Activated CD8-positive, alpha-beta memory T cell treated with anti-CD3 and anti-CD28 coated beads, Interleukin-2, amount 10 ng/mL, durations not matched to agents 7 days and 5 days (primary cell): ENCODE measurements around the gene TFR2. TPM values are rescaled to one million over a fixed set of nuclear protein-coding genes. Genes with fewer than 3 reads are reported as not detected.

Experiments
- ATAC-seq: fragments of 150-1000 bp; cut with Tn5 transposase; one replicate; pipeline ENCODE4 v1.10.0; 2021; ENCODE audit warnings: moderate library complexity
- CTCF ChIA-PET: fragments of 350-600 bp; sonication (Branson Sonifier 250); formaldehyde crosslinking; loops from one replicate; lab custom pipeline; 2021; ENCODE audit warnings: antibody characterized with exemption; lab: Charles Lee
- DNase-seq: peaks from one replicate; pipeline ENCODE4 v3.0.0-alpha.2; 2020
- H3K27ac Mint-ChIP-seq: one replicate; pipeline ENCODE4 v1.8.0; 2021; ENCODE audit warnings: mild to moderate bottlenecking, mixed read lengths
- H3K27me3 Mint-ChIP-seq: one replicate; pipeline ENCODE4 v1.8.0; 2021; ENCODE audit warnings: mixed read lengths
- H3K36me3 Mint-ChIP-seq: one replicate; pipeline ENCODE4 v1.8.0; 2021; ENCODE audit warnings: mild to moderate bottlenecking, mixed read lengths
- H3K4me1 Mint-ChIP-seq: one replicate; pipeline ENCODE4 v1.8.0; 2021; ENCODE audit warnings: mixed read lengths
- H3K4me3 Mint-ChIP-seq: one replicate; pipeline ENCODE4 v1.8.0; 2021; ENCODE audit warnings: mild to moderate bottlenecking, moderate library complexity, mixed read lengths
- H3K9me3 Mint-ChIP-seq: one replicate; pipeline ENCODE4 v1.8.0; 2022; ENCODE audit warnings: low read depth, mixed read lengths
- total RNA-seq, 2 experiments: library from RNA; stranded (reverse); gene quantifications; one replicate each; pipeline ENCODE4 v1.2.3, GENCODE V29; 2021

TFR2 gene
- total RNA-seq, 2 experiments from 2014 or later: 11.1 to 18.6 TPM

DNA sequence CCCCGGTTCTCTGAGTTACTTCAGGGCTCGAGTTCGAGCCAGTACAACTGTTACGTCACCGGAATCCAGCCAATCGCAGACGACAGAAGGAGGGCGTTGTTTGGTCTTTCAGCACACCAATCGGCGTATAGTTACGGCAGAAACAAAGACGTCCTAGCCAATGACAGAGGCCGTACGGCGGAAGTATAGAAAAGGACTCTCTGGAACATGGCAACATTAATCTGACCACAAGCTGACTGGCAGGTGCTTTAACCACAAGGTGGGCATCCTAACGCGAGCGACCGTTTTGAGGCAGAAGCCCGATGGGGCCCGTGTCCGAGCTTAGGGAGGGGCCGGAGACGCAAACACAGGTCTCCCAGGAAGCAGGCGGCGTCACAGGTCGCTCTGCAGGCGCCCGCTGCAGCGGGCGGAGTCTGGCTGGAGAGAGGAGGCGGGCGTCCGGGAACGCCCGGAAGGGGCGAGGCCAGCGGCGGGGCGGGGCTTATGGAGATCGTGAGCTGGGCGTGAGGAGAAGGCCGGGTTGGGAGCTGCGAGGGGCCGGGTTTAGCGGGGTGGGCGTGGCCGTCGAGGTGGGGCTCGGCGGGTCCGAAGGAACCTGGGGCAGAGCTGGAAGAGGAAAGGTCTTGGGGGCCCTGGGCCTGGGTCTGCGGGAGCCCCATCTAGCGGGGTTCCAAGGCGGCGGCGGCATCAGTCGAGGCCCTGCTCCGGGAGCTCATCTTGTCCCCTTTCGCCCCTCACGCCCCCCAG lies 29.2 kb downstream of the TFR2 start, which contains the start of gene MOSPD3:
MOSPD3 (plus strand) TSS at position 558 of the 747 bp plus-strand sequence. CDS start 252 bp downstream, outside the sequence.
- H3K9me3 Mint-ChIP-seq: no peaks in the 10 kb centered on the region
- no peaks in the 10 kb centered on the region for H3K27me3 Mint-ChIP-seq
- peaks cover 2% of the 10 kb centered on the region for H3K36me3 Mint-ChIP-seq
- peak; percentile 99 for DNase-seq
- H3K4me3 Mint-ChIP-seq: peak within 1 kb of the TSS; percentile 87
- peak within 1 kb of the TSS; percentile 100 for H3K27ac Mint-ChIP-seq
- CTCF ChIA-PET: interaction anchor here (0.7 to 5.3 kb wide), 22 partner anchors 9 to 204 kb away, joined by 3 to 49 read pairs (median 5); partner anchors contain the start of genes FBXO24, GIGYF1, LRCH4 and MEPCE
- peak; percentile 95 for ATAC-seq
- peaks cover 22% of the 10 kb centered on the region for H3K4me1 Mint-ChIP-seq

DNA sequence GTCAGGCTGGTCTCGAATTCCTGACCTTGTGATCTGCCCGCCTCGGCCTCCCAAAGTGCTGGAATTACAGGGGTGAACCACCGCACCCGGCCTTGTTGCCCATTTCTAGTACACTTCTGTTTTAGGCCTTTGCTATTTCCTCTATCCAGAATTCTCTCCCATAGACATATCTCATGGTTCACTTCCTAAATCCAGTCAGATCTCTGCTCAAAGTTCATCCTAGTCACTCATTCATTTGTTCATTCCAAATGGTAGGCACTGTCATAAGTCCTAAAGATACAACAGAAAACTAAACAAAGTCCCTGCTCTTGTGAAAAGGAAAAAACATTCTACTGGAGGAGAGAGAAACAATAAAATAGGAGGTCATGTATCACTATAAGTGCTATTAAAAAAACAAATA lies 31.4 kb downstream of the TFR2 start:
- Mint-ChIP-seq H3K4me1 (peaks cover 34% of the 10 kb centered on the region), H3K27me3 (peaks cover 5% of the 10 kb centered on the region), H3K36me3 (peaks cover 2% of the 10 kb centered on the region), H3K27ac (no peak overlapping the region), H3K4me3 (no peak overlapping the region), H3K9me3 (no peaks in the 10 kb centered on the region)
- CTCF ChIA-PET: no interaction called here
- DNase-seq (no peak), ATAC-seq (no peak)

DNA sequence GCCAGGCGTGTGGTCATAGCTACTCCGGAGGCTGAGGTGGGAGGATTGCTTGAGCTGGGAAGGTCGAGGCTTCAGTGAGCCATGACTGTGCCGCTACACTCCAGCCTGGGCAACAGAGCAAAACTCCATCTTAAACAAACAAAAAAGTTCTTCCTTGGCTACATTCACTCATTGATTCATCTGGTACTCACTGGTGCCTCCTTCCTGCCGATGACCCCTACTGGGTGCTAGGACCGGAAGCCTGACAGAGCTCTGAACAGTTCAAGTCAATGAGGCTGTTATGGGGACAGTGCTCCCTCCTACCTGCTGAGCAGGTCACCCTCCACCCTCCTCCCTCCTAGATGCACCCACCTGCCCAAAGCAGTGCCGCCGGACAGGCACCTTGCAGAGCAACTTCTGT lies 34.2 kb downstream of the TFR2 start:
- Mint-ChIP-seq H3K36me3 (no peaks in the 10 kb centered on the region), H3K4me3 (no peak overlapping the region), H3K9me3 (no peaks in the 10 kb centered on the region), H3K27ac (no peak overlapping the region), H3K27me3 (peaks cover 5% of the 10 kb centered on the region), H3K4me1 (peaks cover 29% of the 10 kb centered on the region)
- DNase-seq: no peak
- no peak for ATAC-seq
- CTCF ChIA-PET: interaction anchor here (0.7 to 5.0 kb wide), 8 partner anchors 16 to 245 kb away, joined by 3 to 41 read pairs (median 4); partner anchors contain the start of genes FBXO24, GIGYF1, LRCH4 and SLC12A9

GRCh38 chr7:100606313-100606712 lies 35.0 kb downstream of the TFR2 start:
- no peaks in the 10 kb centered on the region for H3K36me3 Mint-ChIP-seq
- H3K4me1 Mint-ChIP-seq: peaks cover 25% of the 10 kb centered on the region
- no peak overlapping the region for H3K4me3 Mint-ChIP-seq
- H3K9me3 Mint-ChIP-seq: no peaks in the 10 kb centered on the region
- CTCF ChIA-PET: interaction anchor here (0.7 to 5.0 kb wide), 8 partner anchors 18 to 246 kb away, joined by 3 to 41 read pairs (median 4); partner anchors contain the start of genes FBXO24, GIGYF1, LRCH4 and SLC12A9
- peaks cover 5% of the 10 kb centered on the region for H3K27me3 Mint-ChIP-seq
- no peak overlapping the region for H3K27ac Mint-ChIP-seq
- DNase-seq (no peak), ATAC-seq (no peak)

DNA sequence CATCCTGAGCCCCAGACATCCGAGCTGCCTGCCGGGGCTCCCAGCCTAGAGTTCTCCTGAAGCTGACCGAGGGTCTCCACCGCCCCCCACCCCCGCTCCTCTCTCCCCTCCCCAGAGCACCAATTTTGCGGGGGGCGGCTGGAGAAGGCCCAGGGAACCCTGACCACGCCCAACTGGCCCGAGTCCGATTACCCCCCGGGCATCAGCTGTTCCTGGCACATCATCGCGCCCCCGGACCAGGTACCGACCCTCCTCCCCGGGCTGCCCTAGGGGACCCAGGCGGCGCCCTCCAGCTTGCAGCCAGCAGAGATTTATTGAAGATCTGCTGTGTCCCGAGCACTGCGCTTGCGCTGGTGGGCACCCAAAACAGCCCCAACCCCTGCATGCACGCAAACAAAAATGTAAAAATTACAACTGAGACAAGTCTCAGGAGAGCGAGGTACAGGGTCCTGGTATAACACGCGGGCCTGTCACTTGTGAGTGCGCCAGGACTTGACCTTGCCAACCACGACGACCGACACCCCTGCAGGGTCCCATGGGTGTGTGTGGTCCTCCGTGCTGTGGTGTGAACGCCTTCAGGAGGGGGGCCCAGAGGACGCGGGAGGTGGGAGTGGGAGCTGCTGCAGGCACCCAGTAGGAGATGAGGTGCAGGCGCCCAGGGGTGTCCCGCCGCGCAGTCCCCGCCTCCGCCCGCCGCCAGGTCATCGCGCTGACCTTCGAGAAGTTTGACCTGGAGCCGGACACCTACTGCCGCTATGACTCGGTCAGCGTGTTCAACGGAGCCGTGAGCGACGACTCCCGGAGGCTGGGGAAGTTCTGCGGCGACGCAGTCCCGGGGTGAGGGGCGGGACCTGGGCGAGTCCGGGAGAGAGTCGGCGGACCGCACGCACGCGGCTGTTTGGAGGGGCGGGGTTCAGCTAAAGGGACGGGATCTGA lies 36.1 kb downstream of the TFR2 start:
- peak overlapping the region; percentile 86 for H3K4me3 Mint-ChIP-seq
- H3K36me3 Mint-ChIP-seq: no peaks in the 10 kb centered on the region
- no peaks in the 10 kb centered on the region for H3K9me3 Mint-ChIP-seq
- peak; percentile 58 for DNase-seq
- peaks cover 5% of the 10 kb centered on the region for H3K27me3 Mint-ChIP-seq
- ATAC-seq: peak; percentile 9
- H3K27ac Mint-ChIP-seq: peak overlapping the region; percentile 63
- CTCF ChIA-PET: interaction anchor here (0.5 to 5.0 kb wide), 11 partner anchors 20 to 128 kb away, joined by 3 to 41 read pairs (median 4); partner anchors contain the start of genes FBXO24, GIGYF1, LRCH4 and POP7
- H3K4me1 Mint-ChIP-seq: peaks cover 21% of the 10 kb centered on the region

DNA sequence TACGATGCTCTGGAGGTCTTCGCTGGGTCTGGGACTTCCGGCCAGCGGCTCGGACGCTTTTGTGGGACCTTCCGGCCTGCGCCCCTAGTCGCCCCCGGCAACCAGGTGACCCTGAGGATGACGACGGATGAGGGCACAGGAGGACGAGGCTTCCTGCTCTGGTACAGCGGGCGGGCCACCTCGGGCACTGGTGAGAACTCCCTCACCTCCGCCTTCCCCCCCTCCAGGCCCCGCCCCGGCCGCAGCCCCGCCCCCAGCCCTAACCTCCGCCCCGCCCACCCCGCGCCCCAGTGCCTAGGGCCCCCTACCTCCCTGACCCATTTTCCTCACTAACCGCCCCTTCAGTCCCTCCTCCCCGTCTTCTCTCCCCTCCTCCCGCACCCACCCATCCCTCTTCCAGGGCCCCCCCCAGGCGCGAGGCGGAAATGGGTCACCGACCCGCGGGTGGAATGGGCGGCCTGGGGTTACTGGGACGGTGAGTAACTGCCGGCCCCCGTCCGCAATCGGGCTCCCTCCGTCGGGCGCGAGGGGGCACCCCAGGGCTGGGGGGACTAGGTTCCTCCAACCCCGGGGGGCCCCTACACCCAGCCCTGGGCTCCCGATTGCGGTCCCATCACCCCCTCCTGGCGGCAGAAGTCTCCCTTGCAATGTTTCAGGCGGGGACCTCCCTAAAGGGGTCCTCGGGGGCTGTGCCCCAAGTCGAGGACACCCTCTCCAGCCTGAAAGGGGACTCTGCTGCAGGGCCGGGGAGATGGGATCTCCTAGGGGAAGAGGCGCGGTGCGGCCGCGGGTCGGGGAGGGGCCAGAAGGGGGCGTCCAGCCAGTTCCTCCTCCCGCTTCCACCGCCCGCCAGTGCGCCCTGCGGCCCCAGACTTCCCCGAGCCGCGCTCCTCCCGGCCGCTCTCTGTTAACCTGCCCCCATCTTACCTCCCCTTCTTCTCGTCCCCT lies 37.0 kb downstream of the TFR2 start:
- H3K36me3 Mint-ChIP-seq: no peaks in the 10 kb centered on the region
- peak overlapping the region; percentile 93 for H3K27ac Mint-ChIP-seq
- peaks cover 5% of the 10 kb centered on the region for H3K27me3 Mint-ChIP-seq
- CTCF ChIA-PET: interaction anchor here (0.5 to 5.0 kb wide), 14 partner anchors 16 to 127 kb away, joined by 3 to 41 read pairs (median 3); partner anchors contain the start of genes FBXO24, GIGYF1, GNB2 and LRCH4
- DNase-seq: peak; percentile 91
- peak; percentile 78 for ATAC-seq
- H3K4me3 Mint-ChIP-seq: peak overlapping the region; percentile 86
- no peaks in the 10 kb centered on the region for H3K9me3 Mint-ChIP-seq
- peaks cover 23% of the 10 kb centered on the region for H3K4me1 Mint-ChIP-seq

DNA sequence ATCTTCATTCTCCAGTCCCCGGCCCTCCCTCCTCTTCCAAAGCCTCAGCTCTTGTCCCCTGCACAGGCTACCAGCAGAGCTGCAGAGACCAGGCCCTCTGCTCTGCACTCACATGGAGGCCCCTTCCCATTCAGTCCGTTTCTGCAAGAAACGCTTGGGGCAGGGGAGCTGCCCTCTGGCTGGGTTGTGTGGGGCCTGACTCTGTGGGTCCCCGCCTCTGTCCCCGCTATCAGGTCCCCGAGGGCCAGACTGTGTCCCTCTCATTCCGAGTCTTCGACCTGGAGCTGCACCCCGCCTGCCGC lies 37.7 kb downstream of the TFR2 start:
- Mint-ChIP-seq H3K27me3 (peaks cover 5% of the 10 kb centered on the region), H3K9me3 (no peaks in the 10 kb centered on the region), H3K4me1 (peaks cover 24% of the 10 kb centered on the region), H3K36me3 (no peaks in the 10 kb centered on the region), H3K4me3 (peak overlapping the region; percentile 86), H3K27ac (peak overlapping the region; percentile 93)
- no peak for ATAC-seq
- CTCF ChIA-PET: interaction anchor here (0.8 to 5.0 kb wide), 9 partner anchors 15 to 126 kb away, joined by 3 to 41 read pairs (median 3); partner anchors contain the start of genes FBXO24, GIGYF1, GNB2 and LRCH4
- peak; percentile 54 for DNase-seq

- H3K36me3 Mint-ChIP-seq: no peaks in the 10 kb centered on the region
- peak overlapping the region; percentile 93 for H3K27ac Mint-ChIP-seq
- ATAC-seq (no peak), DNase-seq (no peak)
- H3K4me3 Mint-ChIP-seq: peak overlapping the region; percentile 86
- CTCF ChIA-PET: interaction anchor here (0.8 to 5.0 kb wide), 10 partner anchors 15 to 125 kb away, joined by 3 to 41 read pairs (median 4); partner anchors contain the start of genes FBXO24, GIGYF1, GNB2 and LRCH4
- H3K27me3 Mint-ChIP-seq: peaks cover 5% of the 10 kb centered on the region
- no peaks in the 10 kb centered on the region for H3K9me3 Mint-ChIP-seq
- H3K4me1 Mint-ChIP-seq: peaks cover 30% of the 10 kb centered on the region
Measured at GRCh38 chr7:100602889-100603725, 38.2 kb downstream of the TFR2 start.

GRCh38 chr7:100600730-100601038 lies 40.7 kb downstream of the TFR2 start:
- Mint-ChIP-seq H3K27ac (no peak overlapping the region), H3K27me3 (peaks cover 2% of the 10 kb centered on the region), H3K4me1 (peaks cover 27% of the 10 kb centered on the region), H3K4me3 (no peak overlapping the region), H3K9me3 (no peaks in the 10 kb centered on the region), H3K36me3 (no peaks in the 10 kb centered on the region)
- CTCF ChIA-PET: no interaction called here
- ATAC-seq: no peak
- no peak for DNase-seq

DNA sequence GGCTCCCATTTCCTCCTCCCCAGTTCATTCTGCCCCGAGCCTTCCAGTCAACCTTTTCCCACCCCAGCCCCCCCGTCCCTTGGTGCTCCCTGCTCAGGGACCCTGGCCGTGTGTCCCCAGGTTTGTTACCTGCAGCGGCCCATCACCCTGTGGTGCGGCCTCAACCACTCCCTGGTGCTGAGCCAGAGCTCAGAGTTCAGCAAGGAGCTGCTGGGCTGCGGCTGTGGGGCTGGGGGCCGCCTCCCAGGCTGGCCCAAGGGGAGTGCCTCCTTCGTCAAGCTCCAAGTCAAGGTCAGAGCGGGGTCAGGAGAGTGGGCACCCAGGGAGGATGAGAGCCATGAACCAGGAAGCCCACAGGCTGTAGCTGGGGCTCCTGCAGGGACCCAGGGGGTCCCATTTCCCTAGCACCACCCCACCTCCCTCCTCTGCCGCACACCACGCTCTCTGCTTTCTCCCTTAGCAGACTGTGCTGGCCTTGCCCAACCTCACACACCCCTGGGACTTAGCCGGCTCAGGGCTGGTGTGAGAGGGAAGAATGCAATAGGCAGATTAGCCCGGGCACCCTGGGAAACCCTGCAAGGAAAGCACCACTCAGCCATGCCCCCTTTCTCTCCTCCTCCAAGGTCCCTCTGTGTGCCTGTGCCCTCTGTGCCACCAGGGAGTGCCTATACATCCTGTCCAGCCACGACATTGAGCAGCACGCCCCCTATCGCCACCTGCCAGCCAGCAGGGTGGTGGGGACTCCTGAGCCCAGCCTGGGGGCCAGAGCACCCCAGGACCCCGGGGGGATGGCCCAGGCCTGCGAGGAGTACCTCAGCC lies 41.2 kb downstream of the TFR2 start:
- Mint-ChIP-seq H3K4me1 (peaks cover 21% of the 10 kb centered on the region), H3K9me3 (no peaks in the 10 kb centered on the region), H3K36me3 (no peaks in the 10 kb centered on the region), H3K27me3 (no peaks in the 10 kb centered on the region), H3K4me3 (no peak overlapping the region), H3K27ac (no peak overlapping the region)
- ATAC-seq (no peak), DNase-seq (no peak)
- CTCF ChIA-PET: interaction anchor here (1.3 to 4.1 kb wide), 2 partner anchors 12 to 93 kb away, joined by 3 to 16 read pairs; partner anchors contain the start of gene MOSPD3

DNA sequence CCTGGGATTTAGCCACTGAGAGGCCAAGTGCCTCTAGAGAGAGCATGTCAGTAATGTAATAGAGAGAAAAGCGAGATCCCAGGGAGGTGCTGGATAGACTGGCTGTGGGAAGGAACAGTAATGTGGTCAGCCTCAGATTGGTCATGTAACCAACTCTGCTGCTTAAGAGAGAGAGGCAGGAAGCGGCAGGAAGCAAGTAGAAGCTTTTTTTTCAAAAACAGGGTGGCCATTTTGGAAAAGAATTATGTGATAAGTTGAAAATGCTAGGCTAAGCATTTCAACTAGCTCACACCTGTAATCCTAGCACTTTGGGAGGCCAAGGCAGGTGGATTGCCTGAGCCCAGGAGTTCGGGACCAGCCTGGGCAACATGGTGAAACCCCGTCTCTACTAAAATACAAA lies 42.9 kb downstream of the TFR2 start:
- ATAC-seq: peak; percentile 48
- CTCF ChIA-PET: interaction anchor here (0.6 to 4.1 kb wide), 9 partner anchors 10 to 130 kb away, joined by 3 to 17 read pairs (median 5); partner anchors contain the start of genes FBXO24, LRCH4 and MOSPD3
- Mint-ChIP-seq H3K9me3 (no peaks in the 10 kb centered on the region), H3K4me1 (peaks cover 14% of the 10 kb centered on the region), H3K4me3 (no peak overlapping the region), H3K27ac (peak overlapping the region; percentile 33), H3K36me3 (no peaks in the 10 kb centered on the region), H3K27me3 (no peaks in the 10 kb centered on the region)
- peak; percentile 60 for DNase-seq
